ENCODE results near the gene PRKCZ.

The PRKCZ gene

DNA sequence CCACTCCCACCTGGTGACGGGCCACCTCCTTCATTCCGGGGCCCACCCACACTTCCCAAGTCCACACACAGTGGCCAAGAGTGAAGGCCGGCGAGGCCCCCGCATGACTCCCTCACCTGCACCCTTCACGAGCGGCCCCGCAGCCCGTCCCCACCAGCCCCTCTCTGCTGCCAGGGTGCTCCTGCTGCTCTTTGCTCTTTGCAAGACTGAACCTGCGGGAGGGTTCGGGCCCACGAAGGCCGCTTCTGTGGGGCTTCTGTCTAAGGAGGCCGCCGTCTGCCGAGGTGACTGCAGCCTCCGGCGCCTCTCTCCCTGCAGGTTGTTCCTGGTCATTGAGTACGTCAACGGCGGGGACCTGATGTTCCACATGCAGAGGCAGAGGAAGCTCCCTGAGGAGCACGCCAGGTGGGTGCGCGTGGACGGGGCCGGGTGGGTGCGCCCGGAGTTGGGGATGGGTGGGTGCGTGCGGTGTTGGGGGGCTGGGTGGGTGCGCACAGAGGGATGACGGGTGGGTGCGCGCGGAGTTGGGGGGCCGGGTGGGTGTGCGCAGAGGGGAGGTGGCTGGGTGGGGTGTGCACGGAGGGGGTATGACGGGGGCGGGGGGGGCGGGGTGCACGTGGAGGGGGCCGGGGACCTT is 119.1 kb downstream of the PRKCZ start:
- TF ChIP-seq POLR2AphosphoS5 (IDR thresholded peaks at IDR 0.05; ENCODE audit: low read depth, low read length) (no peak), REST (IDR thresholded peaks at IDR 0.05; ENCODE audit: insufficient read depth in 1 of 2, low read depth in 2 of 2, low read length in 2 of 2) (no peak), FOXP2 (optimal IDR thresholded peaks at IDR 0.05; ENCODE audit: borderline replicate concordance, extremely low read depth, extremely low read length, insufficient read depth) (no peak), SIN3A (IDR thresholded peaks at IDR 0.05; ENCODE audit: borderline replicate concordance, insufficient read depth, low read length) (no peak), TAF1 (IDR thresholded peaks at IDR 0.05; ENCODE audit: borderline replicate concordance, insufficient read depth, low read length) (no peak)

DNA sequence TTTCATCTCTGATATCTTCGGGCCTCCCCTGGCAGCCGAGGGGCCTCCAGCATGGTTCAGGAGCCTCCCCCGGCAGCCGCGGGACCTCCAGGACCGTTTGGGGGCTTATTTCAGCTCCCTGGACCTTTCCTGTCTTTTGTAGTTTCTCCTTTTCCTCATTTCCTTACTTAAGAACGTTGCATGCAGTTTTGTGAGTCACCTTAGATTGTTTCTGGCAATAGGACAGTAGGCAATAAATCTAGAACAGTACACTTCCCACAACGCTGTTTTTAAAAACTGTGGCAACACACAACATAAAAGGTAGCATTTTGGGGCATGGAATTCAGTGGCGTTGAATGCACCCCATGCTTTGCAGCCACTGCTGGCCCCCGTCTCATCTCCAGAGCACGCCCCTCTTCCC is 120.0 kb downstream of the PRKCZ start:
- TF ChIP-seq TAF1 (IDR thresholded peaks at IDR 0.05; ENCODE audit: borderline replicate concordance, insufficient read depth, low read length) (no peak), FOXP2 (optimal IDR thresholded peaks at IDR 0.05; ENCODE audit: borderline replicate concordance, extremely low read depth, extremely low read length, insufficient read depth) (no peak), POLR2AphosphoS5 (IDR thresholded peaks at IDR 0.05; ENCODE audit: low read depth, low read length) (no peak)

GRCh38 chr1:2172012-2172411 is 121.8 kb downstream of the PRKCZ start:
- no peak for TF ChIP-seq FOXP2 (optimal IDR thresholded peaks at IDR 0.05; ENCODE audit: borderline replicate concordance, extremely low read depth, extremely low read length, insufficient read depth)

DNA sequence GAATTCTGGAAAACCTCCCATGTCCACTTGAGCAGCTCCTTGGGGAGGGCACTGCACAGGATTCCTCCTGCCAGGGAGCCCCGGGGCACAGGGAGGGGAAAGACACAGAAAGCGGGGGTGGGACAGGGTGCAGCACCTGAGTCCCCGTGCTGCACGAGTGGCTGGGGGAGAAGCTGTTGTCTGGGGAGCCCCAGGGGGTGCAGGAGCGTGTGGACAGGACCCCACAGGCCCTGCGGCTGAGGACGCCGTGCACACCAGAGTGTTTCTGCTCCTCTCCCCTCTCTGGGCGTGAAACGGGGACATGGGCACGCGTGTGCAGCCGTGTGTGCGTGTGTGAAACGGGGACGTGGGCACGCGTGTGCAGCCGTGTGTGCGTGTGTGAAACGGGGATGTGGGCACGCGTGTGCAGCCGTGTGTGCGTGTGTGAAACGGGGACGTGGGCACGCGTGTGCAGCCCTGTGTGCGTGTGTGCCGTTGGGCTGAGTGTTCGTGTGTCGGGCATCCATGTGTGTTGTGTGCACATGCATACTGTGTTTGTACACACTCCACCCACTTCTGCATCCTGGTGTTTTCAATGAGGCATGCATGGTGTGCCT is 122.4 kb downstream of the PRKCZ start:
- TF ChIP-seq POLR2AphosphoS5 (IDR thresholded peaks at IDR 0.05; ENCODE audit: low read depth, low read length), result no peak
- TF ChIP-seq REST (IDR thresholded peaks at IDR 0.05; ENCODE audit: insufficient read depth in 1 of 2, low read depth in 2 of 2, low read length in 2 of 2), result no peak
- TF ChIP-seq FOXP2 (optimal IDR thresholded peaks at IDR 0.05; ENCODE audit: borderline replicate concordance, extremely low read depth, extremely low read length, insufficient read depth), result no peak
- TF ChIP-seq TAF1 (IDR thresholded peaks at IDR 0.05; ENCODE audit: borderline replicate concordance, insufficient read depth, low read length), result no peak
- TF ChIP-seq SIN3A (IDR thresholded peaks at IDR 0.05; ENCODE audit: borderline replicate concordance, insufficient read depth, low read length), result no peak

DNA sequence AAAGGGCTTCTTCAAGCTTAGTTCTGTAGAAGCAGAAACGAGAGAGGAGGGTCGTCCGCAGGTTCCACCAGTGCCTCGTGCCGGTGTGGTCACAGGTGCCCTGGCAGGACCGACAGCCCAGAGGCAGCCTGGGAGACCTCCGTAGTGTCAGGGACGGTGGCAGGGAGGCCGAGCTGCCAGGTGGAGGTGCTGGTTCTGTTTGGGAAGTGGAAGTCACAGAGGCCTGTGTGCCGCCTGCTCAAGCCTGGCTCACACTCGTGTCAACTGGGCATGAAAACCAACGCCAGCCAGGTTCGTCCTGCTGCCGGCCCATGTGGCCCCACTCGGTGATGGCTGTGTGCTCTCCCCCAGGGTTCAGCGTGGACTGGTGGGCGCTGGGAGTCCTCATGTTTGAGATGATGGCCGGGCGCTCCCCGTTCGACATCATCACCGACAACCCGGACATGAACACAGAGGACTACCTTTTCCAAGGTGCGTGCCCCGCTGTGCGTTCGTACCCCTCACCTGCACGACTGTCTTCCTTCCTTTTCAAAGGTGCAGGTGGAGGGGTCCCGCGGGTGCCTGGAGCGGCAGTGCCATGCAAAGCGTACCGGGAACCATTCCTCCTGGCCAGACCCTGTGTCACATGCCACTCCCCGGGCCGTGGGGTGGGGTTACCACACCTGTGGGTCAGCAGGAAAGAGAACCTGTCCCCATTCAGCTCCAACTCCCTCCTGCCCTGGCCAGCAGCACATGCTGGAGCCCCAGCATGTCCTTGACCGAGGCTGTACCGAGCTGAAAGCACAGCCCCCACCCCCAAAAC is 123.5 kb downstream of the PRKCZ start:
- no peak for TF ChIP-seq FOXP2 (optimal IDR thresholded peaks at IDR 0.05; ENCODE audit: borderline replicate concordance, extremely low read depth, extremely low read length, insufficient read depth)

DNA sequence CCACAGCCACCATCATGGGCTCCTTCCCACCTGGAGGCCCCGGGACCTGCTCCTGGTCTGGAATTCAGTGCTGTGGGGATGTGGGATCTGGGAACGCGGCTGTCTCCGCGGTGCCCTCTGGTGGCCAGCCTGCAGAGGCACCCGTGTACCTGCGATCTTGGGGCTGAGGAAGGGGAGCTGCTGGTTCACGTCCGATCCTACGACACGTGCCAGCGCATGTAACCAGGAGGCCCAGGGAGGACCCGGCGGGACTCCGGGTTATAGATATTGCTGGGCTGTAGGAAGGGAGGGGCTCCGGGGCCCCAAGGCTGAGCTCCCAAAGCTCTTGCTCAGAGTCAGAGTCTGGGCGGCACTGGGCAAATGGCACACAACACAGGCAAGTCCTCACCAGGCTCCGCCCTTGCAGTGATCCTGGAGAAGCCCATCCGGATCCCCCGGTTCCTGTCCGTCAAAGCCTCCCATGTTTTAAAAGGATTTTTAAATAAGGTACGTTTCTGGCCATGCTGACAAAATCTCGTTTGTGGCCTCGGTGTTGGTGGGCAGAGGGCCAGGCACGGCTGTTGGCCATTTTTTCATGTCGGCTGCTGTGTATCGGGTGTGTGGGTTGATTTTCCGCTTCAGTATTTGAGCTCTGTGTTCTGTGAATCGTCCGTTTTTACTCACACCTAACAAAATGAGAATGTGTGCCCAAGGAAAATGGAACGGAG is 124.3 kb downstream of the PRKCZ start:
- no peak for TF ChIP-seq SIN3A (IDR thresholded peaks at IDR 0.05; ENCODE audit: borderline replicate concordance, insufficient read depth, low read length)
- TF ChIP-seq POLR2AphosphoS5 (IDR thresholded peaks at IDR 0.05; ENCODE audit: low read depth, low read length), result no peak
- TF ChIP-seq TAF1 (IDR thresholded peaks at IDR 0.05; ENCODE audit: borderline replicate concordance, insufficient read depth, low read length), result no peak
- no peak for TF ChIP-seq FOXP2 (optimal IDR thresholded peaks at IDR 0.05; ENCODE audit: borderline replicate concordance, extremely low read depth, extremely low read length, insufficient read depth)
- TF ChIP-seq REST (IDR thresholded peaks at IDR 0.05; ENCODE audit: insufficient read depth in 1 of 2, low read depth in 2 of 2, low read length in 2 of 2), result no peak

All from PFSK-1 (cell line).